H1 (cell line): ENCODE data around the gene TMEM185A. TPM values are rescaled to one million over a fixed set of nuclear protein-coding genes. Genes with fewer than 3 reads are reported as not detected.
"Not testable (repeated sequence)": the region's sequence is repeated elsewhere in the genome, so short reads cannot be mapped to it uniquely, and the experiment has no call there.

Source experiments
- CTCF ChIA-PET: fragments of 300-600 bp; sonication (Branson Sonifier 250); formaldehyde crosslinking; loops from one replicate; lab custom pipeline; 2021; ENCODE audit not compliant: partially characterized antibody; lab: Charles Lee
- POLR2A ChIA-PET: fragments of 300-600 bp; sonication (Branson Sonifier 250); formaldehyde crosslinking; loops from one replicate; lab custom pipeline; 2021; ENCODE audit warnings: inconsistent platforms; ENCODE audit not compliant: partially characterized antibody; lab: Charles Lee
- DNase-seq, 2 experiments: peaks; one replicate each; pipeline versions ENCODE4 v3.0.0 to v3.0.0-alpha.2; 2010 to 2022; ENCODE audit warnings: low spot score in 2 of 2, low read depth in 1 of 2, mixed read lengths in 1 of 2
- FAIRE-seq: peaks from 2 replicates; lab custom pipeline; 2011; peaks lifted over from hg19 to GRCh38; lab: Jason Lieb, UNC
- H2AFZ ChIP-seq: 2 replicates; pipeline ENCODE4 v1.8.1; 2012; ENCODE audit warnings: low read length, inconsistent platforms
- H2AK5ac ChIP-seq: 2 replicates; pipeline ENCODE4 v1.6.1; 2013; ENCODE audit warnings: low read depth, low read length
- H2BK120ac ChIP-seq: replicated peaks from 2 replicates; pipeline ENCODE3; 2013; ENCODE audit warnings: low read depth, low read length, inconsistent platforms
- H2BK12ac ChIP-seq: 2 replicates; pipeline ENCODE4 v1.6.1; 2013; ENCODE audit warnings: low read depth, low read length
- H2BK15ac ChIP-seq: 2 replicates; pipeline ENCODE4 v1.6.1; 2013; ENCODE audit warnings: low read length
- H2BK20ac ChIP-seq: 2 replicates; pipeline ENCODE4 v1.6.1; 2013; ENCODE audit warnings: low read length
- H2BK5ac ChIP-seq: 2 replicates; pipeline ENCODE4 v1.6.1; 2013; ENCODE audit warnings: low read depth, low read length
- H3K14ac ChIP-seq: 2 replicates; pipeline ENCODE4 v1.6.1; 2013; ENCODE audit warnings: inconsistent platforms; ENCODE audit not compliant: insufficient read length
- H3K18ac ChIP-seq: 2 replicates; pipeline ENCODE4 v1.6.1; 2013; ENCODE audit warnings: low read length; ENCODE audit errors: extremely low read depth
- H3K23ac ChIP-seq: 2 replicates; pipeline ENCODE4 v1.6.1; 2013; ENCODE audit warnings: inconsistent platforms; ENCODE audit not compliant: insufficient read length
- H3K23me2 ChIP-seq: 2 replicates; pipeline ENCODE4 v1.6.1; 2013; ENCODE audit warnings: low read depth, low read length
- H3K27ac ChIP-seq: 2 replicates; pipeline ENCODE4 v1.6.1; 2011; ENCODE audit warnings: low read depth, low read length, inconsistent platforms
- H3K27me3 ChIP-seq, 4 experiments: replicated peaks in 1 of 4; 1 replicate in 1 of 4; 2 replicates in 3 of 4; pipeline versions ENCODE4 v1.6.1 to v1.8.1; 2011 to 2013; ENCODE audit warnings: low read length in 3 of 4, mild to moderate bottlenecking in 3 of 4, inconsistent platforms in 2 of 4, mixed read lengths in 2 of 4, moderate library complexity in 1 of 4; ENCODE audit not compliant: control insufficient read depth in 3 of 4, insufficient read depth in 3 of 4; ENCODE audit errors: extremely low read depth in 1 of 4
- H3K36me3 ChIP-seq, 4 experiments: 2 replicates each; pipeline versions ENCODE4 v1.6.1 to v1.8.1; 2011 to 2013; ENCODE audit warnings: mild to moderate bottlenecking in 4 of 4, low read length in 3 of 4, moderate library complexity in 2 of 4, control low read depth in 1 of 4, inconsistent platforms in 1 of 4; ENCODE audit not compliant: insufficient read depth in 4 of 4, control insufficient read depth in 2 of 4
- H3K4ac ChIP-seq: replicated peaks from 2 replicates; pipeline ENCODE3; 2013; ENCODE audit warnings: low read length, low read depth, mixed read lengths, inconsistent platforms; ENCODE audit not compliant: insufficient read length
- H3K4me1 ChIP-seq, 4 experiments: replicated peaks in 1 of 4; 1 replicate in 1 of 4; 2 replicates in 3 of 4; pipeline versions ENCODE4 v1.6.1 to v1.8.1; 2011 to 2013; ENCODE audit warnings: low read length in 3 of 4, inconsistent platforms in 2 of 4, mixed read lengths in 1 of 4; ENCODE audit not compliant: insufficient read depth in 4 of 4, control insufficient read depth in 3 of 4
- H3K4me2 ChIP-seq, 2 experiments: 2 replicates each; pipeline versions ENCODE4 v1.6.1 to v1.8.1; 2011 to 2013; ENCODE audit warnings: low read depth in 2 of 2, low read length in 2 of 2, control low read depth in 1 of 2, inconsistent platforms in 1 of 2, mild to moderate bottlenecking in 1 of 2; ENCODE audit not compliant: insufficient read depth in 1 of 2
- H3K4me3 ChIP-seq, 4 experiments: fragments of 200-600, 300-600 bp in 1 of 4; sonication (generic), shearing (Covaris generic), sonication (Bioruptor Twin) in 1 of 4; 2 replicates each; pipeline versions ENCODE4 v1.5.1 to v1.8.1; 2011 to 2016; ENCODE audit warnings: low read length in 4 of 4, low read depth in 3 of 4, control low read depth in 2 of 4, inconsistent platforms in 2 of 4, mild to moderate bottlenecking in 2 of 4, mixed read lengths in 1 of 4, moderate library complexity in 1 of 4; ENCODE audit not compliant: insufficient read depth in 2 of 4; ENCODE audit errors: extremely low read depth in 1 of 4
- H3K56ac ChIP-seq: replicated peaks from 2 replicates; pipeline ENCODE3; 2013; ENCODE audit warnings: low read depth, mild to moderate bottlenecking, mixed read lengths, low read length, inconsistent platforms; ENCODE audit not compliant: insufficient read length
- H3K79me1 ChIP-seq: 2 replicates; pipeline ENCODE4 v1.6.1; 2013; ENCODE audit warnings: low read depth, low read length, control low read depth
- H3K79me2 ChIP-seq, 2 experiments: 2 replicates each; pipeline versions ENCODE4 v1.6.1 to v1.8.1; 2012 to 2013; ENCODE audit warnings: low read length in 2 of 2, mild to moderate bottlenecking in 2 of 2, inconsistent platforms in 1 of 2; ENCODE audit not compliant: insufficient read depth in 2 of 2, control insufficient read depth in 1 of 2
- H3K9ac ChIP-seq, 4 experiments: replicated peaks in 1 of 4; 1 replicate in 1 of 4; 2 replicates in 3 of 4; pipeline versions ENCODE4 v1.6.1 to v1.8.1; 2011 to 2013; ENCODE audit warnings: low read depth in 3 of 4, low read length in 3 of 4, control low read depth in 2 of 4, mild to moderate bottlenecking in 2 of 4, moderate library complexity in 2 of 4, inconsistent platforms in 1 of 4; ENCODE audit errors: extremely low read depth in 1 of 4
- H3K9me3 ChIP-seq, 2 experiments: 2 replicates each; pipeline versions ENCODE4 v1.6.1 to v1.8.1; 2012 to 2013; ENCODE audit warnings: mild to moderate bottlenecking in 2 of 2, moderate library complexity in 2 of 2, control low read depth in 1 of 2, inconsistent platforms in 1 of 2, low read depth in 1 of 2, low read length in 1 of 2, mixed read lengths in 1 of 2; ENCODE audit not compliant: insufficient read depth in 2 of 2
- H4K20me1 ChIP-seq, 2 experiments: replicated peaks in 1 of 2; 2 replicates each; pipeline versions ENCODE3 to v1.8.1; 2011 to 2013; ENCODE audit warnings: inconsistent platforms in 2 of 2, low read length in 2 of 2, mild to moderate bottlenecking in 1 of 2; ENCODE audit not compliant: insufficient read depth in 2 of 2, control insufficient read depth in 1 of 2
- H4K5ac ChIP-seq: 2 replicates; pipeline ENCODE4 v1.6.1; 2013; ENCODE audit warnings: low read length, low read depth, mixed read lengths, inconsistent platforms; ENCODE audit not compliant: insufficient read length
- H4K8ac ChIP-seq: 2 replicates; pipeline ENCODE4 v1.8.0; 2013; ENCODE audit warnings: mild to moderate bottlenecking, moderate library complexity, low read length, inconsistent platforms; ENCODE audit not compliant: insufficient read depth; ENCODE audit errors: extremely low read depth
- H4K91ac ChIP-seq: replicated peaks from 2 replicates; pipeline ENCODE3; 2013; ENCODE audit warnings: low read length, mixed read lengths, inconsistent platforms; ENCODE audit not compliant: insufficient read length
- WGBS, 2 experiments: shearing (Covaris generic) in 1 of 2; methylation state at CpG; one replicate each; pipeline versions ENCODE4 v1.1.6 to v1.1.7; 2013 to 2015; ENCODE audit warnings: low lambda C conversion rate in 2 of 2, mixed read lengths in 2 of 2, inconsistent platforms in 1 of 2, low coverage in 1 of 2, missing lambda C conversion rate in 1 of 2; ENCODE audit not compliant: insufficient replicate concordance in 2 of 2, insufficient coverage in 1 of 2, insufficient read length in 1 of 2; ENCODE audit errors: extremely low coverage in 1 of 2, missing lambda C conversion rate in 1 of 2; 5-methylcytosine and 5-hydroxymethylcytosine counted together
- polyA plus RNA-seq, 7 experiments: library from polyadenylated mRNA; depleted of rRNA in 3 of 7; stranded (reverse) in 5 of 7; unstranded in 2 of 7; fragments of >200 nt in 5 of 7; fragments of 200-250 nt in 2 of 7; gene quantifications; 1 replicate in 5 of 7; 2 replicates in 1 of 7; 4 replicates in 1 of 7; pipeline versions ENCODE4 v1.2.1 to v1.2.3, GENCODE V29; 2011 to 2013; ENCODE audit warnings: missing spikeins in 2 of 7, mixed read lengths in 2 of 7
- total RNA-seq: library from RNA; stranded (reverse); fragmentation: NEBNext Ultra II Directional; extraction: Animal tissue kit (Norgen Biotek cat#: 25700); gene quantifications from 2 replicates; pipeline ENCODE4 v1.2.1, GENCODE V29; 2021

The TMEM185A gene
- total and polyA plus RNA-seq, 2 of the 8 experiments (the other 6 are each of a cell fraction or from before 2014, with no cell fraction given), result 15.0 to 26.5 TPM

- H3K27ac ChIP-seq, H3K4ac ChIP-seq, H4K91ac ChIP-seq, H4K8ac ChIP-seq, H3K4me1 ChIP-seq, H2AK5ac ChIP-seq, H2BK120ac ChIP-seq, H3K23ac ChIP-seq, H3K9ac ChIP-seq, H2BK5ac ChIP-seq, H3K4me3 ChIP-seq, H2BK20ac ChIP-seq, H3K27me3 ChIP-seq, H3K18ac ChIP-seq, FAIRE-seq, H3K23me2 ChIP-seq, H2AFZ ChIP-seq, H3K56ac ChIP-seq, H3K14ac ChIP-seq, H3K4me2 ChIP-seq, DNase-seq, H3K36me3 ChIP-seq, H2BK12ac ChIP-seq, CTCF ChIA-PET, H4K20me1 ChIP-seq, H3K79me1 ChIP-seq, H3K9me3 ChIP-seq, POLR2A ChIA-PET, H2BK15ac ChIP-seq, H4K5ac ChIP-seq: not testable (repeated sequence)
- WGBS, 2 experiments, result no CpG with 5 or more reads among the region's 1 CpG
- peaks cover 0 to 39% of the 10 kb centered on the region in 2 experiments; a peak in 2 of 4 replicates for H3K79me2 ChIP-seq
These were observed 11.9 kb downstream of the TMEM185A start for GRCh38 chrX:149619662-149620061.
